Calu3 (cell line): ENCODE results near the gene CACTIN. TPM values are rescaled to one million over a fixed set of nuclear protein-coding genes. Genes with fewer than 3 reads are reported as not detected.

Experiments
- BruUV-seq: library from RNA; stranded (reverse); fragments of 400-500 nt; replicated peaks from 2 replicates; lab custom pipeline; 2021; lab: Mats Ljungman, UMichigan
- CTCF ChIA-PET: fragments of 300-600 bp; sonication (Branson Sonifier 250); formaldehyde crosslinking; loops from one replicate; lab custom pipeline; 2022; ENCODE audit warnings: antibody characterized with exemption; lab: Charles Lee
- DNase-seq: peaks from one replicate; pipeline ENCODE4 v3.0.0; 2022
- H3K27ac Mint-ChIP-seq: one replicate; pipeline ENCODE4 v1.8.0; 2022; ENCODE audit warnings: mixed read lengths; ENCODE audit not compliant: unreplicated experiment
- H3K27me3 Mint-ChIP-seq: one replicate; pipeline ENCODE4 v1.8.0; 2022; ENCODE audit warnings: mixed read lengths; ENCODE audit not compliant: unreplicated experiment
- H3K36me3 Mint-ChIP-seq: one replicate; pipeline ENCODE4 v1.8.0; 2022; ENCODE audit warnings: mild to moderate bottlenecking, moderate library complexity, mixed read lengths; ENCODE audit not compliant: insufficient read depth, unreplicated experiment
- H3K4me1 Mint-ChIP-seq: one replicate; pipeline ENCODE4 v1.8.0; 2022; ENCODE audit warnings: mild to moderate bottlenecking, low read depth, mixed read lengths; ENCODE audit not compliant: unreplicated experiment
- H3K4me3 Mint-ChIP-seq: one replicate; pipeline ENCODE4 v1.8.0; 2022; ENCODE audit warnings: mild to moderate bottlenecking, low read depth, moderate library complexity, mixed read lengths; ENCODE audit not compliant: unreplicated experiment
- H3K9me3 Mint-ChIP-seq: one replicate; pipeline ENCODE4 v1.8.0; 2022; ENCODE audit warnings: low read depth, mixed read lengths; ENCODE audit not compliant: unreplicated experiment
- intact Hi-C: fragments of 100-400 bp; cut with micrococcal nuclease; formaldehyde crosslinking; loops from one replicate; pipeline ENCODE4 v1.10.0; 2022; ENCODE audit not compliant: unreplicated experiment
- total RNA-seq: library from RNA; stranded (reverse); gene quantifications from 2 replicates; pipeline ENCODE4 v1.2.3, GENCODE V29; 2022
- TF ChIP-seq, protein P1 (sequence below): fragments of 200-600 bp; IDR thresholded peaks from one replicate; pipeline ENCODE4 v1.8.0; 2022; ENCODE audit warnings: antibody characterized with exemption; ENCODE audit not compliant: unreplicated experiment

Gene CACTIN
- total RNA-seq, 1 experiment from 2014 or later: 21.4 TPM

DNA sequence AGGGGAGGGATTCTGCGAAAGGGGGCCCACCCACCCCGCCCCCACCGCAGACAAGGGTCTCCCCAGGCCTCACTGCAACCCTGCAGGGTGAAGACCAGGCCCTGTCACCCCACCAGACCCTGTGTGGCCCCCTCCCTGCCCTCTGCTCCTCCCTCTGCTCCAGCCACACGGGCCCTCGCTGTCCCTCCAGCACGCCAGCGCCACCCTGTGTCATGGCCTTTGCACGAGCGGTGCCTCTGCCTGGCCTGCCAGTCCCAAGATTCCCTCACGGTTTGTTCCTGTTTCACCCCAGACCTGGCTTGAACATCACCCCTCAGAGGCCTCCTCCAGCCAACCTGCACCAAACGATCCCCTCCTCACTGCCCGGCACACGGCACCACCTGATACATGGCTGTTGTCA, 46.4 kb upstream of the CACTIN start:
- TF ChIP-seq, protein P1, sequence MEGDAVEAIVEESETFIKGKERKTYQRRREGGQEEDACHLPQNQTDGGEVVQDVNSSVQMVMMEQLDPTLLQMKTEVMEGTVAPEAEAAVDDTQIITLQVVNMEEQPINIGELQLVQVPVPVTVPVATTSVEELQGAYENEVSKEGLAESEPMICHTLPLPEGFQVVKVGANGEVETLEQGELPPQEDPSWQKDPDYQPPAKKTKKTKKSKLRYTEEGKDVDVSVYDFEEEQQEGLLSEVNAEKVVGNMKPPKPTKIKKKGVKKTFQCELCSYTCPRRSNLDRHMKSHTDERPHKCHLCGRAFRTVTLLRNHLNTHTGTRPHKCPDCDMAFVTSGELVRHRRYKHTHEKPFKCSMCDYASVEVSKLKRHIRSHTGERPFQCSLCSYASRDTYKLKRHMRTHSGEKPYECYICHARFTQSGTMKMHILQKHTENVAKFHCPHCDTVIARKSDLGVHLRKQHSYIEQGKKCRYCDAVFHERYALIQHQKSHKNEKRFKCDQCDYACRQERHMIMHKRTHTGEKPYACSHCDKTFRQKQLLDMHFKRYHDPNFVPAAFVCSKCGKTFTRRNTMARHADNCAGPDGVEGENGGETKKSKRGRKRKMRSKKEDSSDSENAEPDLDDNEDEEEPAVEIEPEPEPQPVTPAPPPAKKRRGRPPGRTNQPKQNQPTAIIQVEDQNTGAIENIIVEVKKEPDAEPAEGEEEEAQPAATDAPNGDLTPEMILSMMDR: no peak
- CTCF ChIA-PET: no interaction called here
- intact Hi-C loops: no loop called here
- Mint-ChIP-seq H3K4me3 (no peak overlapping the region), H3K9me3 (no peaks in the 10 kb centered on the region), H3K27ac (no peak overlapping the region), H3K4me1 (no peaks in the 10 kb centered on the region), H3K36me3 (peaks cover 5% of the 10 kb centered on the region), H3K27me3 (no peaks in the 10 kb centered on the region)
- DNase-seq: no peak
- no TSS peak for BruUV-seq

DNA sequence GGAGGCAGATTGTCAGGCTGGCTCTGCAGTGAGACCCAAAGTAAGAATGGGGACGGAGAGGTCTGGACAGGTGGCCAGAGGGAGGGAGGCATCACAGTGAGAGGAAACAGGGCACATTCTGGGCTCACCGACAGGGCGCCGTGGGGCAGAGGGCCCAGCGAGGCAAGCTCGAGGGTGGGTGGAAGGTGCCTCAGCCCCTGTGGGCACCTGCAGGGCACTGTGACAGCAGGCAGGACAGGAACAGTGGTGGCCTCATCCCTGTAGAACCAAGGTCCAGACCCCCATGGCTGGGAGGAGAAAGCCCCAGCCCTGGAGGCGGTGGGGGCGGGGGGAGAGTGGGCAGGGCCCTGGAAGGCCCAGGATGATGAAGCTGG, 46.0 kb upstream of the CACTIN start:
- Mint-ChIP-seq H3K27me3 (no peaks in the 10 kb centered on the region), H3K4me1 (no peaks in the 10 kb centered on the region), H3K4me3 (no peak overlapping the region), H3K36me3 (peaks cover 5% of the 10 kb centered on the region), H3K9me3 (no peaks in the 10 kb centered on the region), H3K27ac (no peak overlapping the region)
- DNase-seq: no peak
- intact Hi-C loops: no loop called here
- CTCF ChIA-PET: no interaction called here
- no TSS peak for BruUV-seq
- TF ChIP-seq, protein P1: no peak

DNA sequence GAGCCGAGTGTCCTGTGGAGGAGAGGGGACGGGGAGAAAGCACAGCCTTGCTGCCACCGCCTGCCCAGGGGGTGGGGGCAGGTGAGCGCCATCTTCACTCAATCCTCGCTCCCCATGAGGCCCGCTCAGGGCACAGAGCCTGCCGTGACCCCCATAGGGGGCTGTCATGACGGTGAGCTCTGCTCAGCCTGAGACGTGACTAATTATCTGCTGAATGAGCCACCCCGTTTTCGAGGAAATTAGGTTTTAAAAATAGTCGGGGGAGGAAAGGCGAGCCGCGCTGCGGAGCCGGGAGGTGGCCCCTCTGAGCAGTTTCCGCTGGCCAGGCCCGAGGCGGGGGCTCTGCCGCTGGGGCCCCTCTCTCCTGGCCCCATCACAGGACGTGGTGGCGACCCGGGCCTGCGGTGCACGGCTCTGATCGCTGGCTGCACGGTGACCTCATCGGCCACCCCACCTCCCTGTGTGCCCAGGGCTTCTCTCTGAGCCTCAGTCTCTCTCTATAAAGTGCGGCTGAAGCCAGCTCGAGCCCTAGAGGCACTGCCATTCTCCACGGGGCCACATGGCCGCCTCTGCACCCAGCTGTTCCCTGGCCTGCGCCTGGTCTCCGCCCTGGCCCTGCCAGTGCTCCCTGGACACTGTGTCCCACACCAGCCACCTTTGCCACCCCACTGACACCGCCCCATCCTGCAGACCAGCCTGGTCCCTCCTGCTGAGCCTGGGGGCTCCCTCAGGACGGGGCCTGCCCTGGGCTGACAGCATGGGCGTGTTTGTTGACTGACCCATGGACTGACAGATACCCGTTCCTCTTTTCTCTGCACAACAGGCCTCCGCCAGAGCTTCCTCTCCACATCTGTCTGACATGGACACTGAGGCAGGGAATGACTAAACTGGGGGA, 45.3 kb upstream of the CACTIN start:
- no peaks in the 10 kb centered on the region for H3K9me3 Mint-ChIP-seq
- no peak overlapping the region for H3K4me3 Mint-ChIP-seq
- intact Hi-C loops: no loop called here
- peaks cover 5% of the 10 kb centered on the region for H3K36me3 Mint-ChIP-seq
- BruUV-seq: no TSS peak
- no peak for DNase-seq
- TF ChIP-seq, protein P1: no peak
- no peak overlapping the region for H3K27ac Mint-ChIP-seq
- no peaks in the 10 kb centered on the region for H3K27me3 Mint-ChIP-seq
- CTCF ChIA-PET: no interaction called here
- no peaks in the 10 kb centered on the region for H3K4me1 Mint-ChIP-seq

DNA sequence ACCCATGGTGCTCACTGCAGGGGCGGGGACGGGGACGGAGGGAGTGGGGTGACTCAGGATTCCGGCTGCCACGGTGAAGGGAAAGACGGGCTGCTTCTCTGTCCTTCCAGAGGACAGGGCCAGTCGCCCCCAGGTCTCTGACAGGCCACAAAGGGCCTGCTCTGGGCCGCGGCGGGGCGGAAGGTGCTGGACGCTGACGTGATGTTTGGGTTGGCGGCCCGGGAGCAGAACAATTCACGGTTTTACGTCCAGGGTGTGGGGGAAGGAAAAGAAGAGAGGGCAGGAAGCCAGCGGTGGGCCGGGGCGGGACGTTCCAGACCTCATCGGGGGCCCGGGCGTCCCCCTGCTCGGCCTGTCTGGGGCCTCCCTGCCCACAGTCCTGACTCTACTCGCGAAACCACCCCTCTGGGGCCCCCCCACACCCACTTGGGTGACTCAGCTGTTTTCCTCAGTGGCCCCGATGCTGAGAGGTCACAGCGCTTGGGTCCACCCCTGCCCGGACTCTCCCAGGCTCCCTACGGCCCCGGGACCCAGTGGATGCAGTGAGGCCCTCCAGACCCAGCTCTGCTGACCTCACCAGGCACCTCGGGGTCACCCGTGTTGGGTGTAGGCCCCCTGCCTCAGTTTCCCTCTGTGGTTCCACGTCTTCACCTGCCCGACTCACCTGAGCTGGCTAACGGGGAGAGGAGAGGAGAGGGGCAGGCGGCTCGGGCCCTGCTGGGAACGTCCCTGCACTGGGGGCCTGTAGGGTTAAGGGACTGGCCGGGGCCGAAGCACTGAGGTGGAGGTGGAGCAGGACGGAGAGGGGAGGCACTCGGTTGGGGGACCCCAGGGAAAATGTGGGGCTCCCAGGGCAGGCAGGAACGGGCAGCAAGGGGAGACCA, 44.4 kb upstream of the CACTIN start:
- TF ChIP-seq, protein P1: no peak
- CTCF ChIA-PET: no interaction called here
- BruUV-seq: no TSS peak
- peaks cover 5% of the 10 kb centered on the region for H3K36me3 Mint-ChIP-seq
- intact Hi-C loops: no loop called here
- H3K27me3 Mint-ChIP-seq: no peaks in the 10 kb centered on the region
- no peak for DNase-seq
- no peak overlapping the region for H3K4me3 Mint-ChIP-seq
- H3K4me1 Mint-ChIP-seq: no peaks in the 10 kb centered on the region
- no peaks in the 10 kb centered on the region for H3K9me3 Mint-ChIP-seq
- H3K27ac Mint-ChIP-seq: no peak overlapping the region
